H9 (cell line): ENCODE data around the gene C15orf61. TPM values are rescaled to one million over a fixed set of nuclear protein-coding genes. Genes with fewer than 3 reads are reported as not detected.

Experiments used
- DNase-seq: peaks from one replicate; pipeline ENCODE4 v3.0.0-alpha.2; 2017
- H2AFZ ChIP-seq: one replicate; pipeline ENCODE4 v1.6.1; 2013; ENCODE audit warnings: mild to moderate bottlenecking, low read length, control low read depth, moderate library complexity
- H2AK5ac ChIP-seq: 2 replicates; pipeline ENCODE4 v1.6.1; 2013; ENCODE audit warnings: low read length, control low read depth, mixed read lengths; ENCODE audit not compliant: insufficient read length
- H2BK120ac ChIP-seq: one replicate; pipeline ENCODE4 v1.6.1; 2013; ENCODE audit warnings: low read depth, mild to moderate bottlenecking, low read length, control low read depth, inconsistent platforms; ENCODE audit not compliant: poor library complexity, severe bottlenecking
- H2BK12ac ChIP-seq: 2 replicates; pipeline ENCODE4 v1.6.1; 2013; ENCODE audit warnings: low read length, control low read depth, mixed read lengths, low read depth; ENCODE audit not compliant: insufficient read length
- H2BK15ac ChIP-seq: 2 replicates; pipeline ENCODE4 v1.6.1; 2013; ENCODE audit warnings: low read depth, low read length, control low read depth
- H2BK20ac ChIP-seq: one replicate; pipeline ENCODE4 v1.6.1; 2013; ENCODE audit warnings: low read depth, mild to moderate bottlenecking, low read length, control low read depth, inconsistent platforms; ENCODE audit not compliant: poor library complexity, severe bottlenecking
- H2BK5ac ChIP-seq: 2 replicates; pipeline ENCODE4 v1.6.1; 2013; ENCODE audit warnings: low read length, control low read depth, mixed read lengths; ENCODE audit not compliant: insufficient read length
- H3K14ac ChIP-seq: 2 replicates; pipeline ENCODE4 v1.6.1; 2013; ENCODE audit warnings: low read length, control low read depth; ENCODE audit not compliant: insufficient read depth
- H3K18ac ChIP-seq: 2 replicates; pipeline ENCODE4 v1.6.1; 2013; ENCODE audit warnings: low read depth, mild to moderate bottlenecking, mixed read lengths, low read length, control low read depth; ENCODE audit not compliant: insufficient read length
- H3K23ac ChIP-seq: 2 replicates; pipeline ENCODE4 v1.6.1; 2013; ENCODE audit warnings: low read length, control low read depth, mixed read lengths, low read depth; ENCODE audit not compliant: insufficient read length
- H3K23me2 ChIP-seq: 2 replicates; pipeline ENCODE4 v1.6.1; 2013; ENCODE audit warnings: low read depth, mild to moderate bottlenecking, mixed read lengths, low read length, control low read depth; ENCODE audit not compliant: insufficient read length, poor library complexity, severe bottlenecking
- H3K27ac ChIP-seq: 2 replicates; pipeline ENCODE4 v1.5.1; 2013; ENCODE audit warnings: low read length, control low read depth, mixed read lengths, low read depth; ENCODE audit not compliant: insufficient read length
- H3K27me3 ChIP-seq: 2 replicates; pipeline ENCODE4 v1.6.1; 2013; ENCODE audit warnings: low read length, control low read depth, inconsistent platforms; ENCODE audit not compliant: insufficient read depth
- H3K4ac ChIP-seq: 2 replicates; pipeline ENCODE4 v1.6.1; 2013; ENCODE audit warnings: low read depth, mild to moderate bottlenecking, control low read depth, inconsistent platforms, low read length, moderate library complexity
- H3K4me1 ChIP-seq: 2 replicates; pipeline ENCODE4 v1.6.1; 2013; ENCODE audit warnings: low read length, control low read depth, inconsistent platforms; ENCODE audit not compliant: insufficient read depth
- H3K4me2 ChIP-seq: 2 replicates; pipeline ENCODE4 v1.6.1; 2013; ENCODE audit warnings: low read length, control low read depth, mixed read lengths; ENCODE audit not compliant: insufficient read length, insufficient read depth
- H3K56ac ChIP-seq: 2 replicates; pipeline ENCODE4 v1.6.1; 2013; ENCODE audit warnings: low read depth, mild to moderate bottlenecking, mixed read lengths, low read length, control low read depth; ENCODE audit not compliant: insufficient read length
- H3K79me1 ChIP-seq: 2 replicates; pipeline ENCODE4 v1.6.1; 2013; ENCODE audit warnings: low read depth, mild to moderate bottlenecking, moderate library complexity, low read length, control low read depth, inconsistent platforms; ENCODE audit not compliant: insufficient read depth, poor library complexity, severe bottlenecking
- H3K79me2 ChIP-seq: 2 replicates; pipeline ENCODE4 v1.6.1; 2013; ENCODE audit warnings: low read length, control low read depth, inconsistent platforms; ENCODE audit not compliant: insufficient read depth
- H3K9ac ChIP-seq: 2 replicates; pipeline ENCODE4 v1.6.1; 2013; ENCODE audit warnings: low read length, control low read depth, mixed read lengths; ENCODE audit not compliant: insufficient read length; ENCODE audit errors: extremely low read depth
- H3K9me3 ChIP-seq: one replicate; pipeline ENCODE4 v1.6.1; 2013; ENCODE audit warnings: low read depth, low read length, inconsistent platforms; ENCODE audit not compliant: control insufficient read depth
- H3T11ph ChIP-seq: one replicate; pipeline ENCODE4 v1.6.1; 2013; ENCODE audit warnings: mild to moderate bottlenecking, low read length, control low read depth, inconsistent platforms
- H4K20me1 ChIP-seq: one replicate; pipeline ENCODE4 v1.6.1; 2013; ENCODE audit not compliant: control insufficient read depth, insufficient read length, insufficient read depth
- H4K5ac ChIP-seq: 2 replicates; pipeline ENCODE4 v1.6.1; 2013; ENCODE audit warnings: low read depth, mild to moderate bottlenecking, mixed read lengths, low read length, control low read depth; ENCODE audit not compliant: insufficient read length
- H4K8ac ChIP-seq: replicated peaks from 2 replicates; pipeline ENCODE4 v1.6.1; 2013; ENCODE audit warnings: low read length, control low read depth, mixed read lengths, low read depth; ENCODE audit not compliant: insufficient read length
- H4K91ac ChIP-seq: 2 replicates; pipeline ENCODE4 v1.6.1; 2013; ENCODE audit warnings: low read depth, mild to moderate bottlenecking, moderate library complexity, mixed read lengths, low read length, control low read depth; ENCODE audit not compliant: insufficient read length
- H3K27ac Mint-ChIP-seq, 3 experiments: 2 replicates in 2 of 3; 3 replicates in 1 of 3; pipeline ENCODE4 v1.8.0; 2020 to 2021; ENCODE audit warnings: mixed read lengths in 3 of 3, mild to moderate bottlenecking in 1 of 3, moderate library complexity in 1 of 3
- H3K27me3 Mint-ChIP-seq: 2 replicates; pipeline ENCODE4 v1.8.0; 2021; ENCODE audit warnings: low read depth, mild to moderate bottlenecking, moderate library complexity, mixed read lengths
- H3K36me3 Mint-ChIP-seq, 3 experiments: 2 replicates in 2 of 3; 3 replicates in 1 of 3; pipeline ENCODE4 v1.8.0; 2020 to 2021; ENCODE audit warnings: low read depth in 3 of 3, mixed read lengths in 3 of 3; ENCODE audit not compliant: insufficient read depth in 1 of 3
- H3K4me1 Mint-ChIP-seq, 2 experiments: 2 replicates each; pipeline ENCODE4 v1.8.0; 2020; ENCODE audit warnings: mixed read lengths in 2 of 2
- H3K4me3 Mint-ChIP-seq, 2 experiments: 2 replicates in 1 of 2; 3 replicates in 1 of 2; pipeline ENCODE4 v1.8.0; 2020 to 2021; ENCODE audit warnings: mild to moderate bottlenecking in 2 of 2, mixed read lengths in 2 of 2, moderate library complexity in 1 of 2
- H3K9me3 Mint-ChIP-seq, 2 experiments: 2 replicates in 1 of 2; 3 replicates in 1 of 2; pipeline ENCODE4 v1.8.0; 2020; ENCODE audit warnings: mild to moderate bottlenecking in 2 of 2, mixed read lengths in 2 of 2, moderate library complexity in 1 of 2
- CTCF ChIP-seq: fragments of 200-600 bp; sonication (generic); conservative IDR thresholded peaks from 3 replicates; pipeline ENCODE4 v1.8.0; 2021; ENCODE audit warnings: antibody characterized with exemption, mild to moderate bottlenecking
- WGBS: extraction: QIAGEN DNeasy Blood & Tissue Kit; methylation state at CpG from one replicate; pipeline ENCODE4 v1.1.7; 2013; ENCODE audit warnings: missing lambda C conversion rate, low lambda C conversion rate, mixed read lengths; ENCODE audit not compliant: insufficient read length; ENCODE audit errors: extremely low coverage; 5-methylcytosine and 5-hydroxymethylcytosine counted together
- total RNA-seq: library from RNA; stranded (reverse); gene quantifications from 2 replicates; pipeline ENCODE4 v1.2.1, GENCODE V29; 2021

C15orf61 gene
- total RNA-seq, 1 experiment from 2014 or later: 2.6 TPM

- Histone ChIP-seq H4K91ac (no peak overlapping the region), H3K23me2 (no peaks in the 10 kb centered on the region), H3K56ac (no peak overlapping the region), H3K79me1 (no peaks in the 10 kb centered on the region), H4K8ac (no peak overlapping the region), H3K14ac (no peak overlapping the region), H3K9me3 (no peaks in the 10 kb centered on the region), H3K4ac (no peak overlapping the region), H3K27me3 (no peaks in the 10 kb centered on the region), H3K4me1 (peaks cover 5% of the 10 kb centered on the region; the same call in 1 of the 2 replicates), H2BK120ac (no peak overlapping the region), H3K18ac (no peak overlapping the region), H4K5ac (no peak overlapping the region), H2AK5ac (no peak overlapping the region), H2AFZ (no peak overlapping the region), H2BK20ac (no peak overlapping the region), H2BK12ac (no peak overlapping the region), H4K20me1 (no peaks in the 10 kb centered on the region), H3K23ac (no peak overlapping the region), H3K9ac (no peak overlapping the region), H3K27ac (no peak overlapping the region), H3K4me2 (no peak overlapping the region), H3K79me2 (no peaks in the 10 kb centered on the region), H3T11ph (no peak overlapping the region), H2BK5ac (no peak overlapping the region), H2BK15ac (no peak overlapping the region)
- WGBS: no CpG with 5 or more reads among the region's 1 CpG
- no peak for TF ChIP-seq CTCF
- Mint-ChIP-seq H3K27me3 (peaks cover 3% of the 10 kb centered on the region), H3K27ac (no peak overlapping the region), H3K4me3 (no peak overlapping the region), H3K9me3 (peaks cover 0 to 5% of the 10 kb centered on the region in 2 experiments; a peak in 1 of 5 replicates), H3K36me3 (no peaks in the 10 kb centered on the region), H3K4me1 (peaks cover 0 to 3% of the 10 kb centered on the region in 2 experiments; a peak in 1 of 4 replicates)
- DNase-seq: no peak
Observed at GRCh38 chr15:67480741-67481140, 40.2 kb upstream of the C15orf61 start.
